Measurements from ENCODE around the gene FGF21. TPM values are rescaled to one million over a fixed set of nuclear protein-coding genes. Genes with fewer than 3 reads are reported as not detected.
"Not testable (repeated sequence)": the region's sequence is repeated elsewhere in the genome, so short reads cannot be mapped to it uniquely, and the experiment has no call there.

The FGF21 gene
- polyA plus RNA-seq, 2 donors = not detected

DNA sequence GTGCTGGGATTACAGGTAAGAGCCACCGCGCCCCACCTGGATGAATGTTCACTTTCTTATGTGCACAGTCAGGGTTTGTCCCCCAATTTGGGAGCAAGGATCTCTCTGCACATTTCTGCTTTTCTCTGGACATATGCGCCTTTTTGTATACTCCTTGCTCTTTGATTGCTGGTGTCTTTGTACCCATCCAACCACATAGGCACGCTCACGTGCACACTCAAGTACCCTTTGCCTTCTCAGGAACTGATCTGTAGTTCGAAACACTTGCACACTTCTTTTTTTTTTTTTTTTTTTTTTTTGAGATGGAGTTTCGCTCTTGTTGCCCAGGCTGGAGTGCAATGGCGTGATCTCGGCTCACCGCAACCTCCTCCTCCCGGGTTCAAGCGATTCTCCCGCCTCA is 37.2 kb upstream of the FGF21 start:
- H3K27ac ChIP-seq (ENCODE audit: low read depth in 2 of 2, low read length in 1 of 2); H3K4me3 ChIP-seq (ENCODE audit: low read depth in 1 of 2, low read length in 2 of 2); H3K9me3 ChIP-seq (ENCODE audit: control insufficient read depth in 2 of 2, insufficient read depth in 1 of 2, low read depth in 1 of 2, low read length in 1 of 2); H3K27me3 ChIP-seq (ENCODE audit: control insufficient read depth in 1 of 2, insufficient read depth in 2 of 2, low read length in 2 of 2); H3K36me3 ChIP-seq (ENCODE audit: control insufficient read depth in 2 of 2, insufficient read depth in 2 of 2, low read length in 1 of 2): not testable (repeated sequence)
- WGBS, 2 donors = 96% methylated on average over 12 to 13 of the region's 13 CpGs
- H3K4me1 ChIP-seq (ENCODE audit: control insufficient read depth in 2 of 2, insufficient read depth in 2 of 2, low read length in 1 of 2) = peaks cover 6 to 18% of the 10 kb centered on the region in 2 donors

DNA sequence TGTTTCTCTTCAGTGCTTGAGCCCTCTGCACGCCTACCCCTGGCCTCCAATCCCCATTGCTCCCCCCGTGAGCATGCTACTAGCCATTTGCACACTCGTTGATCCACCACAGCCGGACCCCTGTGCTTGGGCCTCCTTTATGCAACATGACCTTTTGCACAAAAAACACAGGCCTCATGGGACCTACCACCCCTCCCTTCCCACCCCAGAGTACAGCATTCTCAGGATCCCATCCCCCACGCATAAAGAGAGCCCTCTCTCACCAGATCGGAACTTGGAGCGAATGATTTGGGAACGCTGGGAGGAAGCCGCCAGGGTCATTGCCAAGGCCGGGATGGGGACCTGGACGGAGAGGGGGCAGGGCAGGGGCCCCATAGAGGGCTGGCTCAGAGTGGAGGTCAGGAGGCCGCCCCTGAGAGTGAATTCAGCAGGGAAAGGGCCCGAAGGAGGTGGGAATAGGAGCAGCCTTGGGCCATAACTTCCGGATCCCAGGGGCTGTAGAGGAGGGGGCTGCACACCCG is 36.6 kb upstream of the FGF21 start:
- 62 to 69% methylated on average over 15 of the region's 15 CpGs for WGBS, 2 donors
- Histone ChIP-seq H3K4me3 (ENCODE audit: low read depth in 1 of 2, low read length in 2 of 2) (no peak overlapping the region), H3K9me3 (ENCODE audit: control insufficient read depth in 2 of 2, insufficient read depth in 1 of 2, low read depth in 1 of 2, low read length in 1 of 2) (no peaks in the 10 kb centered on the region), H3K27ac (ENCODE audit: low read depth in 2 of 2, low read length in 1 of 2) (no peak overlapping the region), H3K36me3 (ENCODE audit: control insufficient read depth in 2 of 2, insufficient read depth in 2 of 2, low read length in 1 of 2) (peaks cover 0 to 2% of the 10 kb centered on the region in 2 donors), H3K27me3 (ENCODE audit: control insufficient read depth in 1 of 2, insufficient read depth in 2 of 2, low read length in 2 of 2) (no peaks in the 10 kb centered on the region), H3K4me1 (ENCODE audit: control insufficient read depth in 2 of 2, insufficient read depth in 2 of 2, low read length in 1 of 2) (peaks cover 6 to 16% of the 10 kb centered on the region in 2 donors)

DNA sequence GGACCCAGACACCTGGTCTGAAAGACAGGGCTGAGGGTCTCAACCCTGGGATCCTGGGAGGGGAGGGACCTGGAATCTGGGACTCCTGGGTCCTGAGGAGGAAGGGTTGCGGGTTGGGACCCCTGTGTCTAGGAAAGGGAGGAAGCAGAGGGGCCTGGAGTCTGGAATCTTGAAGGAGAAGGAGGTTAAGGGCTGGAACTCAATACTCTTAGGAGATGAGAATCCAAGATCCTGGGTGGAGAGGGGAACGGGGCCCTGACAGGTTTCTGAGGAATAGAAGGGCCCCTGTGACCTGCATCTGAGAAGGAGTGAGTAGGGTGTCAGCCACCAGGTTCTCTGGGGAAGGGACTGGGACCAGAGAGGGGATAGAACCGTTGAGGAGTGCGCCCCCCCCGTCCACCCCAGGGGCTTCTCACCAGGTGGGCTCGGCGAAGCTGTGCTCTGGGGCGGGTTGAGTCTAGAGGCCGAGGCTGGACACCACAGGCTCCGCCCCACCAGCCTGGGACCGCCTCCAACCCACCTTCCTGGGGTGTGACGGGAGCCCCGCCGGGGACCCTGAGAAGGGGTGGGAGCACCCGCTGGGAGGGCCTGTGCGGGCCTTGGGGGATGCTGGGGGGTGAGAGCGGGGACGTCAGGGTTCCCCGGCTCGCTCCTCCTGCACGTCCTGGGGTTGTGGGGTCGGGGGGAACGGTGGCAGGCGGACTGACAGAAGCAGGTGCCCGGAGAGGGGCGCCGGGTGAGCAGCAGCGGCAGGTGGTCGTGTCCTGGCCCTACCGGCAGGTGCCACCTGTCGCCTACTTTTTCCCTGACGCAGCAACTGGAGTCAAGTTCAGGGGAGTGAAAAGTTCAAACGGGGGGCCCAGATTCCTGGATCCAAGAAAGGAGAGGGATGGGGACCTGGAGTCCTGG is 35.8 kb upstream of the FGF21 start, which contains the start of gene MAMSTR:
Gene MAMSTR (minus strand): TSS at position 463 of the 909 bp plus-strand sequence. CDS start 694 bp downstream, outside the sequence.
- Histone ChIP-seq H3K4me3 (ENCODE audit: low read depth in 1 of 2, low read length in 2 of 2) (peak within 1 kb of the TSS; percentile 48 to 61), H3K27ac (ENCODE audit: low read depth in 2 of 2, low read length in 1 of 2) (peak within 1 kb of the TSS; percentile 91 to 93)
- WGBS, 2 donors = 70 to 73% methylated on average over 32 to 33 of the region's 33 CpGs

GRCh38 chr19:48720251-48720612 is 35.1 kb upstream of the FGF21 start:
- Histone ChIP-seq H3K36me3 (ENCODE audit: control insufficient read depth in 2 of 2, insufficient read depth in 2 of 2, low read length in 1 of 2) (peaks cover 0 to 2% of the 10 kb centered on the region in 2 donors), H3K4me3 (ENCODE audit: low read depth in 1 of 2, low read length in 2 of 2) (peak overlapping the region; percentile 48 to 61), H3K4me1 (ENCODE audit: control insufficient read depth in 2 of 2, insufficient read depth in 2 of 2, low read length in 1 of 2) (peaks cover 0 to 18% of the 10 kb centered on the region in 2 donors), H3K9me3 (ENCODE audit: control insufficient read depth in 2 of 2, insufficient read depth in 1 of 2, low read depth in 1 of 2, low read length in 1 of 2) (no peaks in the 10 kb centered on the region), H3K27me3 (ENCODE audit: control insufficient read depth in 1 of 2, insufficient read depth in 2 of 2, low read length in 2 of 2) (no peaks in the 10 kb centered on the region), H3K27ac (ENCODE audit: low read depth in 2 of 2, low read length in 1 of 2) (peak overlapping the region; percentile 91 to 93)
- WGBS, 2 donors = 27 to 29% methylated on average over 12 of the region's 12 CpGs

More for the DNA sequence above, 35.8 kb upstream of the FGF21 start, which contains the start of gene MAMSTR:
- no peaks in the 10 kb centered on the region for H3K9me3 ChIP-seq (ENCODE audit: control insufficient read depth in 2 of 2, insufficient read depth in 1 of 2, low read depth in 1 of 2, low read length in 1 of 2)
- no peaks in the 10 kb centered on the region for H3K27me3 ChIP-seq (ENCODE audit: control insufficient read depth in 1 of 2, insufficient read depth in 2 of 2, low read length in 2 of 2)
- peaks cover 0 to 2% of the 10 kb centered on the region in 2 donors for H3K36me3 ChIP-seq (ENCODE audit: control insufficient read depth in 2 of 2, insufficient read depth in 2 of 2, low read length in 1 of 2)
- peaks cover 6 to 21% of the 10 kb centered on the region in 2 donors for H3K4me1 ChIP-seq (ENCODE audit: control insufficient read depth in 2 of 2, insufficient read depth in 2 of 2, low read length in 1 of 2)

- Histone ChIP-seq H3K4me3 (ENCODE audit: low read depth in 1 of 2, low read length in 2 of 2) (peak overlapping the region; percentile 48 to 61), H3K27ac (ENCODE audit: low read depth in 2 of 2, low read length in 1 of 2) (peak overlapping the region; percentile 91 to 93), H3K4me1 (ENCODE audit: control insufficient read depth in 2 of 2, insufficient read depth in 2 of 2, low read length in 1 of 2) (peaks cover 0 to 13% of the 10 kb centered on the region in 2 donors), H3K36me3 (ENCODE audit: control insufficient read depth in 2 of 2, insufficient read depth in 2 of 2, low read length in 1 of 2) (peaks cover 0 to 2% of the 10 kb centered on the region in 2 donors), H3K9me3 (ENCODE audit: control insufficient read depth in 2 of 2, insufficient read depth in 1 of 2, low read depth in 1 of 2, low read length in 1 of 2) (no peaks in the 10 kb centered on the region), H3K27me3 (ENCODE audit: control insufficient read depth in 1 of 2, insufficient read depth in 2 of 2, low read length in 2 of 2) (no peaks in the 10 kb centered on the region)
- WGBS, 2 donors = 7 to 15% methylated on average over 42 of the region's 42 CpGs
Observed at GRCh38 chr19:48720613-48721296, 34.6 kb upstream of the FGF21 start.

- Histone ChIP-seq H3K4me1 (ENCODE audit: control insufficient read depth in 2 of 2, insufficient read depth in 2 of 2, low read length in 1 of 2) (peaks cover 2 to 7% of the 10 kb centered on the region in 2 donors), H3K9me3 (ENCODE audit: control insufficient read depth in 2 of 2, insufficient read depth in 1 of 2, low read depth in 1 of 2, low read length in 1 of 2) (no peaks in the 10 kb centered on the region), H3K4me3 (ENCODE audit: low read depth in 1 of 2, low read length in 2 of 2) (no peak overlapping the region), H3K27me3 (ENCODE audit: control insufficient read depth in 1 of 2, insufficient read depth in 2 of 2, low read length in 2 of 2) (no peaks in the 10 kb centered on the region), H3K27ac (ENCODE audit: low read depth in 2 of 2, low read length in 1 of 2) (no peak overlapping the region), H3K36me3 (ENCODE audit: control insufficient read depth in 2 of 2, insufficient read depth in 2 of 2, low read length in 1 of 2) (peaks cover 0 to 2% of the 10 kb centered on the region in 2 donors)
- WGBS, 2 donors = 83% methylated on average over 11 of the region's 11 CpGs
Observed at GRCh38 chr19:48722196-48722708, 33.1 kb upstream of the FGF21 start.

DNA sequence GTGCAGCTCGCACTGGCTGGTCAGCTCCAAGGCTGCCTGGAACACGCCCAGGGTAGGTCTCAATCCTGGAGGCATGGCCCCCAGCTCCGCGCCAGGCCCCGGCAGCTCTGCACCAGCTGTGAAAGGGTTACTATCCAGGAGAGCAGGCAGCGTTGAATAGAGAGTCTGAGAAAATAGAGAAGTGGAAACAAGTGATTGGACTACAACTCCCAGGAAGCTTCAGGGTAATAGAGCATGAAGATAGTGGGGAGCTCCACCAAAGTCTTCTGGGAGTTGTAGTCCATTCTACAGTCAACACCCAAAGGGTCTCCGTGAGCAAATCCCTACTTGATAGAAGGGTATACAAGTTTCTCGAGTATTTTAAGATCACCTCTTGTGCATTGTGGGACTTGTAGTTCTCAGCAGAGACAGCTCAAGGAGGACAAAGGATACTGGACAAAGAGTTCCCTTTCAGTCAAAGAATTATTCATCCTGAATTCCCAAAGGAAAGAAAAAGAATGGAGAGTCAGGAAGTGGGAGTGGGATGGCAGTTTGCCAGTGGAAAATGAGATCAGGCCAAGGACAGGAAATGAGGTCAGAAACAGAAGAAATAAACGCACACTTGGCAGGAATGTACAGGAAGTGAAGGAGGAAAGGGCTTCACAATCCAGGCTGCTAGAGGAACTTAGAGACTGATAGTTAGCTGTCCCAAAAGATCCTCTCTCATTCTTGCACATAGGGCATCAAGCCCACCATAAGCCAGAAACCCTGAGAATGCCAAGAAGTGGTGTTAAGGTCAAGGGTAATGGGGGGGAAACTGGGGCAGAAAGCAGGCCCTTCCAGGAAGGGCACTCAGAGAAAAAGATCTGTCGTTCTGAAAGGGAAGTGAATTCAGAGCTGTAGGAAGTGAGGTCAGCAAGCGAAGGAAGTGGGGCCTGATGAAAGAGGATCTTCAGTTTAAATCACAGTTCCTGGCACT is 30.2 kb upstream of the FGF21 start:
- Histone ChIP-seq H3K4me1 (ENCODE audit: control insufficient read depth in 2 of 2, insufficient read depth in 2 of 2, low read length in 1 of 2) (peaks cover 2 to 9% of the 10 kb centered on the region in 2 donors), H3K4me3 (ENCODE audit: low read depth in 1 of 2, low read length in 2 of 2) (no peak overlapping the region), H3K27me3 (ENCODE audit: control insufficient read depth in 1 of 2, insufficient read depth in 2 of 2, low read length in 2 of 2) (no peaks in the 10 kb centered on the region), H3K36me3 (ENCODE audit: control insufficient read depth in 2 of 2, insufficient read depth in 2 of 2, low read length in 1 of 2) (peaks cover 0 to 2% of the 10 kb centered on the region in 2 donors), H3K27ac (ENCODE audit: low read depth in 2 of 2, low read length in 1 of 2) (peak overlapping the region; percentile 11 to 74), H3K9me3 (ENCODE audit: control insufficient read depth in 2 of 2, insufficient read depth in 1 of 2, low read depth in 1 of 2, low read length in 1 of 2) (no peaks in the 10 kb centered on the region)
- WGBS, 2 donors = 54 to 55% methylated on average over 11 of the region's 11 CpGs

DNA sequence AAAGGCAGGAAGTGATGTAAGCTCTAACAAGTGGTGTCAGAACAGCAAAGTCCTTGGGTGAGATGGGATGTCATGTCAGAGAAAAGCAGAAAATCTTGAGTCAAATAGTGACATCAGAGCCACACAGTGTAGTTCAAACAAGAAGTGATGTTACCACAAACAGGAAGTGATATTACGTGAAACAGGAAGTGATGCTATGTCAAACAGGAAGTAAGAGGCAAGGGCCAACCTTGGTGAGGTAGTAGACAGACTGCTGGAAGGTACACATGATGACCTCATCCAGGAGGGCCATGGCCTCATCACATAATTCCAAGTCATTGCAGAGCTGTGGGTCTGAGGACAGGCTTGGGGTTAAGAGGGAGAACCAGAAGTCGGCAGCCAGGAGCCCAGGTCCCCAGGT is 28.8 kb upstream of the FGF21 start:
- 73% methylated on average over 2 of the region's 2 CpGs for WGBS, 2 donors
- no peak overlapping the region for H3K4me3 ChIP-seq (ENCODE audit: low read depth in 1 of 2, low read length in 2 of 2)
- peaks cover 0 to 2% of the 10 kb centered on the region in 2 donors for H3K36me3 ChIP-seq (ENCODE audit: control insufficient read depth in 2 of 2, insufficient read depth in 2 of 2, low read length in 1 of 2)
- H3K27ac ChIP-seq (ENCODE audit: low read depth in 2 of 2, low read length in 1 of 2) = peak overlapping the region in 1 of 2 donors; percentile 66
- no peaks in the 10 kb centered on the region for H3K27me3 ChIP-seq (ENCODE audit: control insufficient read depth in 1 of 2, insufficient read depth in 2 of 2, low read length in 2 of 2)
- H3K4me1 ChIP-seq (ENCODE audit: control insufficient read depth in 2 of 2, insufficient read depth in 2 of 2, low read length in 1 of 2) = peaks cover 2 to 9% of the 10 kb centered on the region in 2 donors
- H3K9me3 ChIP-seq (ENCODE audit: control insufficient read depth in 2 of 2, insufficient read depth in 1 of 2, low read depth in 1 of 2, low read length in 1 of 2) = no peaks in the 10 kb centered on the region
